Midbrain (tissue), 1 donor: Measurements from ENCODE around the gene ODC1.
A peak's percentile ranks its signal among the peaks of the same experiment; 100 is the strongest.

Experiments
- DNase-seq: peaks from one replicate; lab custom pipeline; 2025; lab: John Stamatoyannopoulos, UW

ODC1 gene

DNA sequence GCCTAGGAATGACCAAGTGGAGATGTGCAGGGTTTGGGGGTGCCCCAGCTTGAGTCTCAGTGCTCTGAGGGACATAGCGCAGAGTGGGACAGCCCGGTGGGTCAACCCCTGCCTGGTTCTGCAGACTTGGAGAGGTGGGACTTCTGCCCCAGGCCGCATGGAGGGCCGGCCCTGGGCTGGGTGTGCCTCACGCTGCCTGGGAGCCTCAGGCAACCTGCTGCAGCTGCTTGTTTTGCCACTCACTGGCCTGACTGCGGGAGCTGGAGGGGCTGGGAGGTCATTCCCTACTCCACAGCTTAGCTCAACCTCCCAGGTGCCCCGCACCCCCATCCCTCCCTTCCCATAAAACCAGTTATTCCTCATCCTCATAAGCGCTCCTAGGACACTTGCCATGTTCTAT lies 33.1 kb downstream of the ODC1 start:
- DNase-seq, result no peak

DNA sequence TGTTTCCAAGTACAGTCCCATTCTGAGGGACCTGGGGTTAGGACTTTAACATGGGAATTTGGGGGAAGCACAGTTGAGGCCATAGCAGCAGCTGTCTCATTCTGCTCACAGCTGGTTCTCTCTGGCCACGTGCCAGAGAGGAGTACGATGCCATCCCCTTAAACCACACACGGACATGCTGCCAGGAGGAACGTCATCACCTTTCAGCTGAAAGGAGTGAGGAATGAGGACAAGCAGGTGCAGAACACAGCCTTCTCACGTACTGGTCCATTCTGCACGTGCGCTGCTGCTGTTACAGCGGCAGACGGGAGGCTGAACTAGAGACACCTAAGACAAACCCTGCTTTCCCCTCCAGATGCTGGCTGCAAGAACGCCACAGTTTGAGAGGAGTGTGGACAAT lies 33.5 kb downstream of the ODC1 start:
- DNase-seq, result no peak

DNA sequence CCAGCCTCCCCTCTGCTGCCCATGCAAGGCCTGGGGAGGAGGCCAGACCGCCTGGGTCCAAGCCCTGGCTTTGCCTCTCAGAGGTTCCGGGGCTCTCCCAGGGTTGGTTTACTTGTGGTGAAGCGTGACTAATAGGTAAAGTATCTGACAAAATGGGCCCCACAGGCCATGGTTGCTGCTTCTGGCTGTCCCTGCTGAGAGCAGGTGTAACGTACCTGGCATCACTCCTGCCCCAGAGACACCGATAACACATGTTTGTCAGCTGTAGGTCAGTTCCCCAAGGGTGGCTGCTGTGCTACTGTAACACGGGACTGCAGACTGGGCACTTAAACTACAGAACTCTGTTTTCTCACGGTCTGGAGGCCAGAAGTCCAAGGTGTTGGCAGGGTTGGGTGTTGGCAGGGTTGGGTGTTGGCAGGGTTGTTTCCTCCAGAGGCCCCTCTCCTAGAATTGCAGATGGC lies 34.1 kb downstream of the ODC1 start:
- peak; percentile 16 for DNase-seq

DNA sequence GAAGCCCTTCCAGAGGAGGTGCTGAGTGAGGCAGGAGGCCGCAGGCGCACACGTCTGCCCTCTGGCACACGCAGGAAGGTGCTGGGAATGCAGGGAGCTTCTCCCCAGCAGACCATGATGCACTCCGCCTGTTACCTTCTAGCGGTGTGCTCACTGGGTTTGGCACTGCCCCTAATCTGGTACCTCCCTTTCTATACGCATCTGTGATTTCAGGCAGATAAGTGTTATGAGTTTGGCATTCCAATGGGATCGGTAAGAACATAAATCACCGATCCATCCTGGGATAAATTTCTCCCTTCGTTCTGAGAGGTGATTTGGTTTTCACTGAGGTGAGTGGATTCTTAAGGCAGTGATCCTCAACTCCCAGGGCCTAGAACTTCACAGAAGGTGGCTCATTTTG lies 34.6 kb downstream of the ODC1 start:
- no peak for DNase-seq

DNA sequence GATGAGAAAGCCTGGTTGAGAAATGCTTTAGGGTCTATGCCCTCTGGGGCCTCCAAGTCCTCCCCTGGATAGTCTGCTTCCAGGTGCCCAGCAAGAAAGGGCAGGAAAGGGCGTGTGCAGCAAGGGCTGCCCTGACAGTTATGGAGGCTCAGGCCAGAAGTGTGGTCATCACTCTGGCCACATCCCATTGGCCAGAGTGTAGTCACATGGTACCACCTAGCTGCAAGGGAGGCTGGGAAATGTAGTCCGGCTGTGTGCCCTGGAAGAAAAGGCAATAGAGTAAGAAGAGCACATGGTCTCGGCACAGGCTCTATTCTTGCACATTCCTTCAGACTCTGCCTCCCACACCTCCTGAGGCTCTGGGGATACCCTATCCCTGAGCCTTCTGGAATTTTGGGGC lies 35.7 kb downstream of the ODC1 start:
- DNase-seq, result no peak

DNA sequence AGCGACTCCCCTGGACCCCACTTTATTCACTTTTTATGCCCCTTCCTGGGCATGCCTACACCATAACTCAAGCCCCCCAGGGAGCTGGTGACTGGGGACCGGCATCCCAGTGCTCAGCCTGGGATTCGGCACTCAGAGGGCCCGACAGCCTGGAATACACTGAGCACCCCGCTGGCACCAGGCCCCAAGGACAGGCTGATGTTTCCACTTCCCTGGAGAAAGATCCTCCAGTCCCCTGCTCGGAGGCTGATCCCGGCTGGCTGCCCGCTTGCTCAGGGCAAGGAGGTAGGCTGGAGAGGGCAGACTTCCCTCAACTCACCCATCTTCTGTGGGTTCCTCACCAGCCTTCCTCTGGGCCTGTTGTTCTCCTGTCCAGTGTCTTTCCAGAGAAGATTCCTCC lies 36.6 kb downstream of the ODC1 start:
- DNase-seq, result no peak

DNA sequence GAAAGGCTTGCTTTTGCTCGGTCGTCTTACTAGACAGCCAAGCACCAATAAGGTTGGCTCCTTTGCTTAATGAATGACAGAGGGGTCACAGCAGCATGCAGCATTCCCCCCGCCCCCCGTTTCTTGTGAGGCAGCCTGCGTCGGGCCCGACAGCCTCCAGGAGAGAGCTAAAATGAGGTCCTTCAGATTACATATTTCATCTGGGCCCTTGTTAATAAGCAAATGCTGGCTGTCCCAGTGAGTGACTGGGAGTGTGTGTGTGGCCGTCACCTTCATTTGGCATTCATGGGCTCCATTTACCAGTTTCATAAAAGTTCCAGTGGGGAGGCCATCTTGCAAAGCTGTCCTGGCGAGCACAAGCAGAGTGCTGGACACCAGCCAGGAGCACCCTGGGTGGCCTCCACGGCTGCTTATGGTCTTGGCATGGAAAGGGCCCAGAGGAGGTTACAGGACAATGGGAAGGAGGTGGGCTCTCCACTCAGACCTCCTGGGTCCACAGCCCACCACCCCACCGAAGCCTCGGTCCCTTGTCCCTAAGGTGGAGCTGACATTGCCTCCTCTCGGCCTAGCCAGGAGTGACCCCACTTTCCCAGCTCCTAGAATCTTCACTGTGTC lies 37.2 kb downstream of the ODC1 start:
- no peak for DNase-seq

DNA sequence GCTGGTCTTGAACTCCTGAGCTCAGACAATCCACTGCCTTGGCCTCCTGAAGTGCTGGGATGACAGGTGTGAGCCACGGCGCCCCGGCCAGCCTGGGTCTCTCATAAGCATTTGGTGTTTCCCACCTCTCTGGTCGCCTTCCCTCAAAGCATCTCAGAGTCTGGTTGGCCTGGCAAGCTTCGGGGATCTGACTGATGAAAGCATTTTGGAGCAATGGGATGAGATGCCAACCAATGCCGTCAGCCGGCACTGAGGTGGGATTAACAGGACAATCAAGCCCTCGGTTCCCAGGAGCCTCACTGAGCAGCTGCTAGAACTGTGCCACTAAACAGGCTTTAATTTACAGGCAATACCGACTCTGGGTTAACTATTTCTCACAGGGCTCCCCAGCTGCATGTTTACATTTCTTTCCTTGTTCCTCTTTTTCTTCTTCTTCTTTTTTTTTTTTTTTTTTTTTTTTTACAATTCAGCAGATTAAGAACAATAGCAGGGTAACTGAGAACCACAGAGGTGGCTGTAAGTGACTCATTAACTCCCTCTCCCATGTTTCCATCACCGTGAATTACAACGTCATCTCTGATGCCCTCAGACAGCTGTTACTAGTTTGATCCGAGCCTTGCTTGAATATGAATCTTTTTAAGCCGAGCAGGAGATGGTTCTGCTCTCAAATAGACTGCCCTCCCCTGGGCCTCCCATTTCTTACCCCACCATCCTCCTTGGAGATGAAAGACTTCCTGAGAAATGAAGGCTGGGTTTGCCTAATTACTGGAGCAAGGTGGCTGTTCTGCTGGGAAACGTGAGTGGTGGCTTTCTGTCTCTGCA lies 37.9 kb downstream of the ODC1 start:
- DNase-seq, result no peak

DNA sequence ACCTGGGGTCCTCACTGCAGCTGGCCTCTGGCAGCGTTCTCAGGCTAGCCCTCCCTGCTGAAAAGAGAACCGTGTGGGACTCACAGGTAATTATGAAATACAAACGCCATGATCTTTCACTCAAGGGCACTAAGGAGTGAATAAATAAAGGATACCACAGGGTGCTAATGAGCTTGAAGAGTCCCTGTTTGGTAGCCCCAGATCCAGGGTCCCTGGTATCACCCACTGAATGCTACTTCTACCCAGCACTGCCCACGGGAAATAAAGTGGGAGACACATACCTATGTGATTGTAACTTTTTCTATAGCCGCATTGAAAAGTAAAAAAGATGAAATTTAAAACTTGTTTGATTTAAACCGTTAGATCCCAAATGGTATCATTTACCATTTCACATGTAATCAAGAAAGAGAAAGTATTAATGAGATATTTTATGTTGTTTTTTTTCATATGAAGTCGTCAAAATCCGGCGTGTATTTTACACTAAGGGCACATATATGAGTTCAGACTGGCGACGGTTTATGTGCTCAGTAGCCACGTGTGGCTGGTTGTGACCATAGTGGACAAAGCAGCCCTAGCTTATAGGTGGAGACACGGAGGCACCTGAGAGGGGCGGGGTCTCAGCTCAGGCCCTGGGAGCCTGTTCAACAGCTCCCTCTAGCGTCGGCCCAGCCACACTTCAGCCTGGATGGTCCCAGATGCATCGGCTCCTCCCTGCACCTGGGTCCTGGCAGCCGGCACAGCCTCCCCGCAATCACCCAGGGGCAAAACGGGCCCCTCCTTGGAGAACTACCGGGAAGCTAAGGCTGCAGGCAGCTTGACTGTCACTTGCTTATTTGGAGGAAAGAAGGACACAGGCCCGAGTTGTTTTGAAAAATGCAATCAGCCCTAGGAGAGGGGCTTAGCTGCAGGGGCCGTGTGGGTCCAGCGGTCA lies 39.2 kb downstream of the ODC1 start:
- DNase-seq, result peak; percentile 76

DNA sequence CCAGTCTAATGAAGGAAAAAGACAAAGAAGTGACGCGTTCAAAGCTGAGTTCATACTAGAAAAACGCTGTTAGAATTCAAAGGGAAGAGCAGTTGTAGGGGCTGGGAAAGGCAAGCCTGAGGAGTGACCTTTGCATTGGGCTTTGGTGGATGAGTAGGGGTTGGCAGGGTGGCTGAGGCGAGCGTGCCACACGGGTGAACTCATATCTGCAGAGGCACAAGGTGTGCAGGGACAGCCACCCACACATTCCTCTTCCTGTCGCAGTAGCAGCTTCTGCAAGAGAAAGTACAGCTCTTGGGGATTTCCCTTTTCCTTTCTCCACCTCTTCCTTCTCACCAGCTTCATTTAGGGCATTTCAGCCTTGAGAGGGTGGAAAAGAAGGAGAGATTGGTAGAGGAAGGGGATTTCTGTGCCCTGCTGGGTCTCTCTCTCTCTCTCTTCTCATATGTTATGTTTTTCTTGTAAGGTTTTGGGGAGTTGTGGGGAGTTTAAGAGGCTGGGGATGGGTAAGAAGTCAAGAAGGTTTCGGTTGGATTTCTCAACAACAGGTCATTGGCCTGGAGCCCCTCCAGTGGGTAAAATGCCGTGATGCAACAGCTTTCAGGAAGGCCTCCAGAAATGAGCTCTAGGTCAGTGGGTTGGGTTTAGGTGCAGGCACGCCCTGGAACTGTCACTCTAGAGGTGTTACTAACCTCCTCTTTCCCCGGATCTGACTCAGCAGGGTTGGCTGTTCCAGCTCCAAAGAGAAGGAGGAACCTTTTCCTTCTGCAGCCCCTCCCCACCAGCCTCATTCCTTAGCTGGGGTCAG lies 40.1 kb downstream of the ODC1 start:
- DNase-seq, result no peak

DNA sequence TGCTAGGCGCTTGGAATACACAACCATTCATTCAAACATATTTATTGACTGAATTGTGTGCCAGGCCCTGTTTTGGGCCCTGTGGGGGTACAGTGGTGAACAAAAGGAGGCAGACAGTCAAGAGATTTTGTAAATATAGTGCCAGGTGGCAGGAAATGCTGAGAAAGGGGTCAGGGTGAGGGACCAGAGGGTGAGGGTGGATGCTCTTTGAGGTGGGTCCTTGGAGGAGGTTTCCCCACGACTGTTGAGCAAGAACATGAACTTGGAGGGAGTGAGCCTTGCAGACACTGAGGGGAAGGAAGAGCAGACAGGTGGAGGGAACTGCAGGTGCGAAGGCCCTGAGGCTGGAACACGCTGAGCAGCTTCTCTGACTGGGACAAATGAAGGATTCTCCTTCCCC lies 40.7 kb downstream of the ODC1 start:
- DNase-seq, result no peak

DNA sequence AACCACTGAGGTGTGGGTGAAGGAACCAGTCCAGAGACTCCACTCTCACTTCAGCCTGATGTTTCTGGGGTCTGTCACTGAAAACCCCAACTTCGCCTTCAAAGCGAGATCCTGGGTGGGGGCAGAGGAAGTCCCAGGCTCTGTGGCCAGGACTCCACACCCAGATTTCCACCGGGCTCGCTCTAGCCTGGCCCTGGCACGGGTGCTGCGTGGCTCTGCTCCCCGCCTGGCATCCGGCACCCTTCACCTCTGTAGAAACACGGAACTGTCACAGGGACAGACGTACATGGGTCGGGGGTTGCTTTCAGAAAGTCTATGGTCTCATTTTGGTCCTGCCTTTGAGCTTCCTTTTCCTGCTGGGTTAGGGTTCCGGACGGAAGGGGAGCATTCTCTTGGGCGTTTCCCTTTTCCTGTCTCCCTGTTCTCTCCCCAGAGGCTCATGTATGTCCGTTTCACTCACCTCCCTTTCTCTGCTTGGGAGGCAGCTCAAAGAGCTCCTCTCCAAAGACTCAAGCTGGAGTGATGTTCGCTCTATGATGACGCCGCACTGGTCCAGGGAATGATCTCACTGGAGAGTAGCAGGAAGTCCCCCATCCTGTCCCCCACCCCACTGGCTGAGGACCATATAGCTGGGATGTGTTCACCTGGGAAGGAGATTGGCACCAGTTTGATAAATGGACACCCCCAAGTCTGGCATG lies 41.5 kb downstream of the ODC1 start:
- no peak for DNase-seq

DNA sequence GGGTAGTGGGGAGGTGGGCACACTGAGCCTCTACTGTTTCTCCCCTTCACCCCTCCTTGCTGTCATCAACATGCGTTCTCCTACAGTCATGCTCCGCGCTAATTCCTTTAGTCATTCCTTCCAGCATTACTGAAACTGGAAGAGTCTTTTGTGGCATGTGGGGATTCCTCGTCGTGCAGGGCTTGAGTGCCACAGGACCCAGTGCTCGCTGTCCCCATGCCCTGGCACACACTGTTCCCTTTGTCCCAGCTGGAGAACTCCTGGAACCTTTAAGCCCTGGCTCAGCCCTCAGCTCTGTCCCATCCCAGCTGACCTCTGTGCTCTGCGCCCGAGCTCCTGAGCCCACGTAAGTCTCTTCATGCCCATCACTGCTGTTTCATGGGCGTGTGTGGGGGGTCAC lies 42.1 kb downstream of the ODC1 start:
- DNase-seq, result no peak

DNA sequence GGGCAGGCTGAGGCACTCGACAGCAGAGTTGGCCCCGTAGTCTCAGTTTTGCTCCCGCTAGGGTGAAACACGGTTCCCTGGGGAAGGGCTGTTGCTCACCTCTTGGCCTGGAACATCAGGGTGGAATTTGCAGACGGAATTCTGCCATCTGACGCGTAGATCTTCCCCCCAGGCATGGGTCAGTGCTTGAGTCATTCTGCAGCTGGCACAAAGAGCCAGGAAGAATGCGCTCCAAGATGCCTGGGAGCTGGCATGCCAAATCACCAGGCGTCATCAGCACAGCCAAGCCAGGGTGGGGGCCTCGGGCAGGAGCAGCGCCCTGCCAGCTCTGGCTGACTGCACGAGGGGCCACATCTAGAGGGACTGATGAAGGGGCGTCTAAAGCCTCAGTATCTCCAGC lies 42.7 kb downstream of the ODC1 start:
- DNase-seq, result peak; percentile 44

DNA sequence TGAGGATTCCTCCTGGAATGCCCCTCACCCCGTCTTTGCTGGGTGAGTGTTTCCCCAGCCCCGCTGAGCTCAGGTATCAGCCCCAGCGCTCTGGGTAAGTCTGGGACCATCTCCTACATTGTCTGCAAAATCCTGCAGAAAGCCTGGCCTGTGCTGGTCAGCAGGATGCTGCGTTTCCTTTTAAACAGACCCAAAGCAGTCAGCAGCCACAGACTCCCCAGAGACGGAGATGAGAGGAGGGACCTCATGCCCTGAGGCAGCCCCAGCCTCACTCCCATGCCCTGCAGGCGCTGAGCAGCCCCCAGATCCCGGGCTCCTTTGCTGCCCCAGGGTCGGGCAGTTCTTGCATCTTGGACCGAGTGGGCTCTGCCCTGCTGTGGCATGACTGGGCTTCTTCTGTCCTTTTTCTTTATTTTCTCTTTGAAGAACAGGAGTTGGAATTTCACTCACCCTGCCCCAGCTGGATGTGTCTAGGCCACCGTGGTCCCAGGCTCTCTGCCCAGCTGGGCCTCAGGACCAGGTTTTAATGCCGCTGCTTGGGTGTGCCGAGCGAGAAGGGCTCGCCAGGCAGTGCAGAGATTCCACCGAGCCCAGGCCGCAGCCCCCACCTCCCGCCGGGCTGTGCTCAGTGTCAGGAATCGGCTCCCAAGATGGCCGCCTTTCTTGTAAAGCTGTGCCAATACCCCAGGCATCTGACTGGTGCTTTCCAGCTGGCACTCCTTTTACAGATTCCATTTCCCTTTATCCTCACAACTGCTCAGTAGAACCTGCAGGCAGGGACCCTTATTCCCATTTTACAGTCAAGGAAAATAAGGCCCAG lies 43.6 kb downstream of the ODC1 start:
- peak; percentile 39 for DNase-seq

DNA sequence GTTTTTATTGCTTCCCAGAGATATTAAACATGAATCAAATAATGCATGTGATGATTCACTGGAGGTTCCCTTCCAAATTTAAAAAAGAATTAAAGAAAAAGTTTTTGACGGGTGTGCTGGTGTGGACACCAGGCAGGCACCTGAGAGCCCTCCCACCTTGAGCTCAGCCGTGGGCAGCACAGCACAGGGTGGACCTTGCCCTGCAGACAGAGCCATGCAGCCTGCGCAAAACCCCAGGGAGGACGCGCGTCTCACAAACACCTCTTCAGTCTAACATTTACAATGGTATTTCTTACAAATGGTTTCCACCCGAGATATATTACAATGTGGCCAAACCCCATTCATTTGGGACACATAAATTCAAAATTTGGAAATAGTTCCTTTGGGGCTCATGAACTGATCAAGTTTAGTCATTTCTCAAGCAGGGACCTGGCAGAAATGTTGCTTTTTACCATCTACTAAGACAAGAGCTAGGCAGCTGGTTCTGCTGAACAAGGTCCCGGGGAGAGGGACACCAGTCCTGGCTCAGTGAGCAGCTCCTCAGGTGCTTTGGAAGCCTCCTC lies 45.4 kb downstream of the ODC1 start:
- no peak for DNase-seq

DNA sequence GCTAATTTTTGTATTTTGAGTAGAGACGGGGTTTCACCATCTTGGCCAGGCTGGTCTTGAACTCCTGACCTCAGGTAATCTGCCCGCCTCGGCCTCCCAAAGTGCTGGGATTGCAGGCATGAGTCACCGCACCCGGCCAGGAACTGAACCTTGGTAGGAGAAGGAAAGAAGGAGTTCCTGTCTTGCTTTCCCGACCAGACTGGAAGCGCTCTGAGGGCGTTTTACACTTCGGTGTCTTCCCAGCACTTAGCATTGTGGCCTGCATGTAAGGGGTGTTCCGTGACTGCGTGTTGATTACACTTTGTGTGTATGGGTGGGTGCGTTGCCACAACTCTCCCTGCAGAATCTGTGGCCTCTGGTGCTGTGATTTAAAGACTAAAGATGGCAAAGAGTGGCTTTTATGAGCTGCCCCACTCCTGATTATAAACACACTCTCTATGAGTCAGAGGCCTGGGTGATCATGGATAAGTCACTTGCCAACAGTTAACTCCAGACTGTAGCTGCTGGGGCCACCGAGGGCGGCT lies 46.0 kb downstream of the ODC1 start:
- DNase-seq, result no peak

DNA sequence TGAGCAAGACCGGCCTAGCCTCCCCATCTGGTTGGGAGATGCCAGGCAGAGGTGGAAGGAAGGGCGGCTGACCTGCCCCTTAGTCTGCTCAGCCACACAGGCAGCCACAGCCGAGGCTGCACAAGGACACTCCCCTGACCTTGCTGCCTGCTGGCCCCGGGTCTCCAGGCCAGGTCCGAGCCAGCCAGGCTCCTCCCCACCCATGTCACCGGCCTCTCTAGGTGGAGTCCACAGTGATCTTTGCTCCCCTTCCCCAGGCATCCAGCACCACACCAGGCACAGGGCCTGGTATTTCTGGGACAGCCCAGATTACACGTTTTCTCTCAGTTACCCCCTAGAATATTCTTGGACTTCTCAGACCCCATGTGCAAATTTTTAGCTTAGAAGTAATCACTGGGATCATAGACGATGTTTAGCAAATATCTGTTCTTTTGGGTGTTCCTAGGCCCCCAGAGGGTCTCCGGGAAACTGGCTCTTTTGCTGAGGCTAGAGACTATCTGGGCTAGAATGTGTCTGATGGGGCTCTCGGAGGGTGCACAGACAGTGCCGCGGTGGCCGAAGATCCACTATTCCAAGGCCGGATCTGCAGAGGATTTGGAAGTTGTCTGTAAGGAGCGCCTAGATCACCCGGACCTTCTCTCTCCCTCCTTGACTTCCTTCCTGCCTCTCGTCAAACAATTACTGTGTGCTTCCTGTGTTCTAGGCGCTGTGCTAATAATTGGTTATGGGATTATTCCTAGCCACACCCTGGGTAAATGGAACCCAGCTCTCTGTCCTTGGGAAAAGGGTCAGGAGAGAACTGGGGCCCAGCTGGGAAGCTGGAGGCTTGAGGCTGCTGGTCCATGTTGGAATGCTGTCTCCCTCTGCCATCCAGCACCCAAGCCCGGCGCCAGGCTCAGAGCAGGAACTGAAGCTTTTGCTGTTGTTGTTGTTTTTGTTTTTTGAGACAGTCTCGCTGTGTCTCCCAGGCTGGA lies 46.9 kb downstream of the ODC1 start:
- DNase-seq, result no peak
